Keratinocyte (primary cell): ENCODE data around the gene PGM2L1. TPM values are rescaled to one million over a fixed set of nuclear protein-coding genes. Genes with fewer than 3 reads are reported as not detected.

Experiments
- DNase-seq: peaks from one replicate; pipeline ENCODE4 v3.0.0-alpha.2; 2011; ENCODE audit warnings: low read depth, missing footprints, low spot score
- FAIRE-seq: peaks from 2 replicates; lab custom pipeline; 2011; peaks lifted over from hg19 to GRCh38; lab: Jason Lieb, UNC
- H2AFZ ChIP-seq: 2 replicates; pipeline ENCODE4 v1.6.0; 2012; ENCODE audit warnings: low read length, control low read depth, inconsistent platforms; ENCODE audit not compliant: control insufficient read depth
- H3K27ac ChIP-seq: 2 replicates; pipeline ENCODE4 v1.5.1; 2011; ENCODE audit warnings: low read length; ENCODE audit not compliant: control insufficient read depth, insufficient read depth
- H3K27me3 ChIP-seq: 3 replicates; pipeline ENCODE4 v1.6.0; 2011; ENCODE audit warnings: low read length; ENCODE audit not compliant: control insufficient read depth, insufficient read depth; ENCODE audit errors: extremely low read depth
- H3K36me3 ChIP-seq, 2 experiments: 2 replicates in 1 of 2; 3 replicates in 1 of 2; pipeline ENCODE4 v1.5.1; 2011; ENCODE audit warnings: low read length in 2 of 2, mild to moderate bottlenecking in 1 of 2; ENCODE audit not compliant: control insufficient read depth in 2 of 2, insufficient read depth in 2 of 2; ENCODE audit errors: extremely low read depth in 1 of 2
- H3K4me1 ChIP-seq: 3 replicates; pipeline ENCODE4 v1.5.1; 2011; ENCODE audit warnings: low read length; ENCODE audit not compliant: control insufficient read depth, insufficient read depth; ENCODE audit errors: extremely low read depth
- H3K4me2 ChIP-seq: 3 replicates; pipeline ENCODE4 v1.6.0; 2011; ENCODE audit warnings: low read depth, low read length; ENCODE audit not compliant: control insufficient read depth, insufficient read depth; ENCODE audit errors: extremely low read depth
- H3K4me3 ChIP-seq, 3 experiments: fragments of 200-600 bp in 1 of 3; sonication (generic) in 1 of 3; 2 replicates in 2 of 3; 3 replicates in 1 of 3; pipeline ENCODE4 v1.5.1; 2011 to 2016; ENCODE audit warnings: low read length in 3 of 3, mild to moderate bottlenecking in 3 of 3, control low read depth in 2 of 3, inconsistent platforms in 1 of 3, low read depth in 1 of 3, mixed read lengths in 1 of 3, mixed run types in 1 of 3, moderate library complexity in 1 of 3; ENCODE audit not compliant: control insufficient read depth in 2 of 3, insufficient read depth in 2 of 3; ENCODE audit errors: extremely low read depth in 1 of 3
- H3K79me2 ChIP-seq: 2 replicates; pipeline ENCODE4 v1.6.0; 2012; ENCODE audit warnings: low read length; ENCODE audit not compliant: control insufficient read depth, insufficient read depth
- H3K9ac ChIP-seq: 3 replicates; pipeline ENCODE4 v1.6.0; 2011; ENCODE audit warnings: low read length; ENCODE audit not compliant: control insufficient read depth, insufficient read depth; ENCODE audit errors: extremely low read depth
- H3K9me1 ChIP-seq: 3 replicates; pipeline ENCODE4 v1.6.0; 2011; ENCODE audit warnings: low read length; ENCODE audit not compliant: control insufficient read depth, insufficient read depth; ENCODE audit errors: extremely low read depth
- H3K9me3 ChIP-seq: 2 replicates; pipeline ENCODE4 v1.5.1; 2012; ENCODE audit warnings: low read depth, low read length; ENCODE audit not compliant: control insufficient read depth
- H4K20me1 ChIP-seq: 3 replicates; pipeline ENCODE4 v1.6.0; 2011; ENCODE audit warnings: low read length; ENCODE audit not compliant: control insufficient read depth, insufficient read depth; ENCODE audit errors: extremely low read depth
- CTCF ChIP-seq, 3 experiments: IDR thresholded peaks in 1 of 3; conservative IDR thresholded peaks in 1 of 3; optimal IDR thresholded peaks in 1 of 3; 2 replicates in 2 of 3; 3 replicates in 1 of 3; pipeline versions ENCODE3 to v1.5.1; 2011; ENCODE audit warnings: low read length in 3 of 3, mild to moderate bottlenecking in 3 of 3, moderate library complexity in 2 of 3, control low read depth in 1 of 3, inconsistent platforms in 1 of 3; ENCODE audit not compliant: insufficient read depth in 2 of 3; ENCODE audit errors: extremely low read depth in 1 of 3
- EZH2 ChIP-seq: IDR thresholded peaks from one replicate; pipeline ENCODE4 v1.6.1; 2012; ENCODE audit warnings: inconsistent platforms, mild to moderate bottlenecking, low read length, moderate library complexity
- dilution Hi-C: fragments of 300-500 bp; cut with MboI; formaldehyde crosslinking; loops from one replicate; pipeline ENCODE4 v1.7.0; 2020; ENCODE audit warnings: low sequenced_read_pairs; ENCODE audit not compliant: extremely low pct_ligation_motif_present
- polyA plus RNA-seq, 5 experiments: library from polyadenylated mRNA; depleted of rRNA in 3 of 5; stranded (reverse) in 3 of 5; stranded (forward) in 1 of 5; unstranded in 1 of 5; fragments of >200 nt; gene quantifications; 1 replicate in 1 of 5; 2 replicates in 3 of 5; 3 replicates in 1 of 5; pipeline versions ENCODE4 v1.2.1 to v1.2.3, GENCODE V29; 2011 to 2012; ENCODE audit warnings: missing spikeins in 2 of 5, low read depth in 1 of 5, low replicate concordance in 1 of 5

The PGM2L1 gene
- polyA plus RNA-seq, 1 donor (not counting 4 experiments of a cell fraction or from before 2014, with no cell fraction given) = 3.1 TPM

- H3K9me3 ChIP-seq = no peaks in the 10 kb centered on the region
- H3K79me2 ChIP-seq = no peaks in the 10 kb centered on the region
- no peak overlapping the region for H3K4me3 ChIP-seq
- no peak overlapping the region for H2AFZ ChIP-seq
- no peaks in the 10 kb centered on the region for H3K36me3 ChIP-seq
- no peak overlapping the region for H3K4me2 ChIP-seq
- no peak for DNase-seq
- TF ChIP-seq CTCF (optimal IDR thresholded peaks at IDR 0.05 in 1 of 3, IDR thresholded peaks at IDR 0.05 in 1 of 3, conservative IDR thresholded peaks at IDR 0.05 in 1 of 3; ENCODE audit: extremely low read depth in 1 of 3, insufficient read depth in 2 of 3, low read length in 3 of 3) = no peak
- TF ChIP-seq EZH2 = no peak
- H3K27ac ChIP-seq = no peak overlapping the region
- no peaks in the 10 kb centered on the region for H4K20me1 ChIP-seq
- no peaks in the 10 kb centered on the region for H3K9me1 ChIP-seq
- no peak for FAIRE-seq
- no peak overlapping the region for H3K9ac ChIP-seq
- dilution Hi-C loops = no loop called here
- no peaks in the 10 kb centered on the region for H3K27me3 ChIP-seq
- peaks cover 11% of the 10 kb centered on the region for H3K4me1 ChIP-seq
Observed at GRCh38 chr11:74283580-74284180, 114.6 kb downstream of the PGM2L1 start.

- no peaks in the 10 kb centered on the region for H3K9me1 ChIP-seq
- H3K4me3 ChIP-seq = no peak overlapping the region
- H3K27ac ChIP-seq = no peak overlapping the region
- no peaks in the 10 kb centered on the region for H4K20me1 ChIP-seq
- DNase-seq (no peak), FAIRE-seq (no peak)
- H3K9ac ChIP-seq = no peak overlapping the region
- no peak for TF ChIP-seq CTCF (optimal IDR thresholded peaks at IDR 0.05 in 1 of 3, IDR thresholded peaks at IDR 0.05 in 1 of 3, conservative IDR thresholded peaks at IDR 0.05 in 1 of 3; ENCODE audit: extremely low read depth in 1 of 3, insufficient read depth in 2 of 3, low read length in 3 of 3)
- no peak for TF ChIP-seq EZH2
- no peak overlapping the region for H2AFZ ChIP-seq
- H3K79me2 ChIP-seq = no peaks in the 10 kb centered on the region
- peaks cover 10% of the 10 kb centered on the region for H3K4me1 ChIP-seq
- dilution Hi-C loops = no loop called here
- no peaks in the 10 kb centered on the region for H3K27me3 ChIP-seq
- no peak overlapping the region for H3K4me2 ChIP-seq
- no peaks in the 10 kb centered on the region for H3K9me3 ChIP-seq
- H3K36me3 ChIP-seq = no peaks in the 10 kb centered on the region
Observed at GRCh38 chr11:74282914-74283371, 115.3 kb downstream of the PGM2L1 start.
